Body of pancreas (tissue), 4 donors: ENCODE results near the gene DCAKD. TPM values are rescaled to one million over a fixed set of nuclear protein-coding genes. Genes with fewer than 3 reads are reported as not detected.

Experiments
- ATAC-seq: fragments of 150-250 bp; one replicate; pipeline ENCODE4 v1.9.1; 2016
- DNase-seq, 4 donors: peaks; one replicate each; pipeline ENCODE4 v3.0.0-alpha.2; 2019
- H3K27ac ChIP-seq, 4 donors: fragments of 200-600 bp; sonication (generic); 1 replicate in 3 of 4; 2 replicates in 1 of 4; pipeline versions ENCODE4 v1.5.1 to v1.6.1; 2016 to 2019; ENCODE audit warnings: mild to moderate bottlenecking in 1 of 4, mixed read lengths in 1 of 4, moderate library complexity in 1 of 4
- H3K27me3 ChIP-seq, 2 donors: fragments of 200-600 bp; sonication (generic); one replicate each; pipeline ENCODE4 v1.6.0; 2016; ENCODE audit warnings: mild to moderate bottlenecking in 1 of 2
- H3K36me3 ChIP-seq, 2 donors: fragments of 200-600 bp; sonication (generic); replicated peaks in 1 of 2; 2 replicates each; pipeline ENCODE4 v1.5.1; 2016; ENCODE audit warnings: low read depth in 2 of 2; ENCODE audit not compliant: insufficient read depth in 1 of 2
- H3K4me1 ChIP-seq: fragments of 200-600 bp; sonication (generic); one replicate; pipeline ENCODE4 v1.6.0; 2016
- H3K4me3 ChIP-seq, 2 donors: fragments of 200-600 bp; sonication (generic); 1 replicate in 1 of 2; 2 replicates in 1 of 2; pipeline ENCODE4 v1.5.1; 2016 to 2019
- H3K9me3 ChIP-seq, 3 donors: fragments of 200-600 bp; sonication (generic); 1 replicate in 2 of 3; 2 replicates in 1 of 3; pipeline ENCODE4 v1.5.1; 2016
- POLR2A ChIP-seq, 3 donors: fragments of 450-650 bp; IDR thresholded peaks; one replicate each; pipeline ENCODE4 v1.6.1; 2016; ENCODE audit warnings: antibody characterized with exemption in 3 of 3, mild to moderate bottlenecking in 2 of 3
- WGBS, 2 donors: methylation state at CpG; one replicate each; pipeline ENCODE4 v1.1.5; 2017; 5-methylcytosine and 5-hydroxymethylcytosine counted together
- intact Hi-C: fragments of 100-400 bp; cut with DNase I; formaldehyde crosslinking; loops from one replicate; pipeline ENCODE4 v1.15.1; 2023
- total RNA-seq, 2 donors: library from RNA; depleted of rRNA; stranded (reverse); fragments of >200 nt; gene quantifications; one replicate each; pipeline ENCODE4 v1.1.0, GENCODE V29; 2016
- TF ChIP-seq, protein P1 (sequence below), 7 experiments: fragments of 450-650 bp in 4 of 7; fragments of 200-600 bp in 3 of 7; sonication (generic) in 3 of 7; IDR thresholded peaks; one replicate each; pipeline ENCODE4 v1.5.1; 2016 to 2019; ENCODE audit warnings: antibody characterized with exemption in 7 of 7

Gene DCAKD
- total RNA-seq, 2 donors from 2014 or later = 19.8 to 20.8 TPM

GRCh38 chr17:44995436-44996001 is 55.9 kb downstream of the DCAKD start:
- 57 to 60% methylated on average over 9 to 10 of the region's 11 CpGs for WGBS, 2 donors
- H3K27ac ChIP-seq = no peak overlapping the region
- intact Hi-C loops = no loop called here
- no peaks in the 10 kb centered on the region for H3K27me3 ChIP-seq
- DNase-seq = no peak
- no peak overlapping the region for H3K4me3 ChIP-seq
- H3K36me3 ChIP-seq = no peaks in the 10 kb centered on the region
- TF ChIP-seq POLR2A (IDR thresholded peaks at IDR 0.05) = no peak
- TF ChIP-seq, protein P1, sequence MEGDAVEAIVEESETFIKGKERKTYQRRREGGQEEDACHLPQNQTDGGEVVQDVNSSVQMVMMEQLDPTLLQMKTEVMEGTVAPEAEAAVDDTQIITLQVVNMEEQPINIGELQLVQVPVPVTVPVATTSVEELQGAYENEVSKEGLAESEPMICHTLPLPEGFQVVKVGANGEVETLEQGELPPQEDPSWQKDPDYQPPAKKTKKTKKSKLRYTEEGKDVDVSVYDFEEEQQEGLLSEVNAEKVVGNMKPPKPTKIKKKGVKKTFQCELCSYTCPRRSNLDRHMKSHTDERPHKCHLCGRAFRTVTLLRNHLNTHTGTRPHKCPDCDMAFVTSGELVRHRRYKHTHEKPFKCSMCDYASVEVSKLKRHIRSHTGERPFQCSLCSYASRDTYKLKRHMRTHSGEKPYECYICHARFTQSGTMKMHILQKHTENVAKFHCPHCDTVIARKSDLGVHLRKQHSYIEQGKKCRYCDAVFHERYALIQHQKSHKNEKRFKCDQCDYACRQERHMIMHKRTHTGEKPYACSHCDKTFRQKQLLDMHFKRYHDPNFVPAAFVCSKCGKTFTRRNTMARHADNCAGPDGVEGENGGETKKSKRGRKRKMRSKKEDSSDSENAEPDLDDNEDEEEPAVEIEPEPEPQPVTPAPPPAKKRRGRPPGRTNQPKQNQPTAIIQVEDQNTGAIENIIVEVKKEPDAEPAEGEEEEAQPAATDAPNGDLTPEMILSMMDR (IDR thresholded peaks at IDR 0.05) = no peak
- no peak for ATAC-seq
- no peaks in the 10 kb centered on the region for H3K4me1 ChIP-seq
- H3K9me3 ChIP-seq = no peaks in the 10 kb centered on the region

DNA sequence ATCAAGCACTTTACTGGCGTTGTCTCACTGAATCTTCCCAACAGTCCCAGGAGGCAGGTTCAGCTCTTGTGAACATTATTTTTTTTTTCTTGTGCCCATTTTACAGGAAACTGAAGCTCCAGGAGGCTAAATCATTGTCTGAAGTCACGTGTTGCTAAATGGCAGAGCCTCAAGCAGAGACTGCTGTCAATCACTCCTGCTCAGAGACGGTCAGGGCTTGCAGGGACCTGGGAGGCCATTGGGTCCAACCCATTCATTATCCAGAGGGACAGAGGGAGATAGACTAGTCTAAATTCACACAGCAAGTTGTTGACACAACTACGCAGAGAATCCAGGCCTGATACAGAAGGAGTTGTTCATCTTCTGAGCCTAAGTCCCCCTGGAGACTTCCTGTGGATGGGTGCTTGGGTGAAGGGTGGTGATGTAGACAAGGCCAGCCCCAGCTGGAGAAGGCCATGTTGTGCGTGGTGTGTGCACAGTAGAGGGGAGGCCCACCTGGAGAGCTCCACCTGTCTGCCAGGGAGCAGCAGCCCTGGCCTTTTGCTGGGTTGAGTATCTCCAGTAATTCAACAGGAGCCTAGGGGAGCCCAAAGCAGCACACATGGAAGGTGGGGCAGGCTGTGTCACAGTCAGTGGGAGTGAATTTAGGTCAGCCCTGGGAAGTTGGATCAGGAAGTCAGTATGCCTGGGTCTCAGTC is 59.0 kb downstream of the DCAKD start:
- Histone ChIP-seq H3K27me3 (no peaks in the 10 kb centered on the region), H3K9me3 (no peaks in the 10 kb centered on the region), H3K27ac (no peak overlapping the region), H3K4me1 (peaks cover 18% of the 10 kb centered on the region), H3K36me3 (no peaks in the 10 kb centered on the region), H3K4me3 (no peak overlapping the region)
- intact Hi-C loops = no loop called here
- no peak for DNase-seq
- 81 to 83% methylated on average over 5 of the region's 5 CpGs for WGBS, 2 donors
- TF ChIP-seq POLR2A (IDR thresholded peaks at IDR 0.05) = no peak
- TF ChIP-seq, protein P1 (IDR thresholded peaks at IDR 0.05) = no peak
- ATAC-seq = no peak

- intact Hi-C loops = no loop called here
- no peak for DNase-seq
- 74 to 82% methylated on average over 9 to 10 of the region's 10 CpGs for whole genome bisulfite sequencing, 2 donors
- Histone ChIP-seq H3K4me3 (no peak overlapping the region), H3K36me3 (no peaks in the 10 kb centered on the region), H3K9me3 (no peaks in the 10 kb centered on the region), H3K27ac (no peak overlapping the region), H3K27me3 (no peaks in the 10 kb centered on the region), H3K4me1 (peaks cover 23% of the 10 kb centered on the region)
- TF ChIP-seq POLR2A (IDR thresholded peaks at IDR 0.05) = no peak
- TF ChIP-seq, protein P1 (IDR thresholded peaks at IDR 0.05) = no peak
- no peak for ATAC-seq
Observed at GRCh38 chr17:44990994-44991393, 60.4 kb downstream of the DCAKD start.

DNA sequence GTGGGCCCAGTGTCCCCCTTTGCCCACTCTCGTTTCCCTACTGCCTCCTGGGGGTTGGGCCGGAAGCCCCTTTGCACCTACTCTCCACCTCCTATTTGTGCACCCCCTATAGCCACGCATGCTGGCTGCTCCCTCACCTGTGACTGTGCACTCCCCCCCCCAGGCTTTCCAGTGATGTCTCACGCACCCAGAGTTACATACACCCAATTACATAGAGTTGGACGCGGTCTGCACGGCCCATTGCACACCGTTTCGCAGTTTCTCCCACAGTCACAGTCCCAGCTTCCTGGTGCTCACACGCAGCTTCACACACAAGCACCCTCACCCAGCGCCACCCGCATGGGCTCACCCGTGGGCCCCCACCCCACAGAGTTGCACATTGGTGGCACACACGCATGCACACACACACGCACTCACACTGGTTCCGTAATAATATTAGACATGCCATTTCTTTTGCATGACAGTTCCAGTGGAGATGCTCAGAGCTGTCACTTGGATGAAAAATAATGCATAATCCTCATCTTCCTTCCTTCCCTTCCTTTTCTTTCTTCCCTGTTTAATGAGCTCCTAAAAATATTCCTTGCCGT is 61.8 kb downstream of the DCAKD start:
- peaks cover 23% of the 10 kb centered on the region for H3K4me1 ChIP-seq
- no peaks in the 10 kb centered on the region for H3K9me3 ChIP-seq
- WGBS, 2 donors = 79 to 83% methylated on average over 14 to 16 of the region's 17 CpGs
- no peaks in the 10 kb centered on the region for H3K36me3 ChIP-seq
- DNase-seq (no peak), ATAC-seq (no peak)
- H3K27me3 ChIP-seq = no peaks in the 10 kb centered on the region
- TF ChIP-seq POLR2A (IDR thresholded peaks at IDR 0.05) = no peak
- TF ChIP-seq, protein P1 (IDR thresholded peaks at IDR 0.05) = no peak
- no peak overlapping the region for H3K4me3 ChIP-seq
- intact Hi-C loops = no loop called here
- no peak overlapping the region for H3K27ac ChIP-seq
